Stimulated activated naive CD8-positive, alpha-beta T cell treated with anti-CD3 and anti-CD28 coated beads, Interleukin-15, Interleukin-2, amounts not matched to agents 100 U/mL and 50 U/mL, for 24 hours (primary cell): ENCODE measurements around the gene GET3.
A peak's percentile ranks its signal among the peaks of the same experiment; 100 is the strongest.
"Not testable (repeated sequence)": the region's sequence is repeated elsewhere in the genome, so short reads cannot be mapped to it uniquely, and the experiment has no call there.

Source experiments
- ATAC-seq: fragments of 150-1000 bp; cut with Tn5 transposase; one replicate; pipeline ENCODE4 v1.10.0; 2021
- DNase-seq: peaks from one replicate; pipeline ENCODE4 v3.0.0; 2021

Gene GET3

DNA sequence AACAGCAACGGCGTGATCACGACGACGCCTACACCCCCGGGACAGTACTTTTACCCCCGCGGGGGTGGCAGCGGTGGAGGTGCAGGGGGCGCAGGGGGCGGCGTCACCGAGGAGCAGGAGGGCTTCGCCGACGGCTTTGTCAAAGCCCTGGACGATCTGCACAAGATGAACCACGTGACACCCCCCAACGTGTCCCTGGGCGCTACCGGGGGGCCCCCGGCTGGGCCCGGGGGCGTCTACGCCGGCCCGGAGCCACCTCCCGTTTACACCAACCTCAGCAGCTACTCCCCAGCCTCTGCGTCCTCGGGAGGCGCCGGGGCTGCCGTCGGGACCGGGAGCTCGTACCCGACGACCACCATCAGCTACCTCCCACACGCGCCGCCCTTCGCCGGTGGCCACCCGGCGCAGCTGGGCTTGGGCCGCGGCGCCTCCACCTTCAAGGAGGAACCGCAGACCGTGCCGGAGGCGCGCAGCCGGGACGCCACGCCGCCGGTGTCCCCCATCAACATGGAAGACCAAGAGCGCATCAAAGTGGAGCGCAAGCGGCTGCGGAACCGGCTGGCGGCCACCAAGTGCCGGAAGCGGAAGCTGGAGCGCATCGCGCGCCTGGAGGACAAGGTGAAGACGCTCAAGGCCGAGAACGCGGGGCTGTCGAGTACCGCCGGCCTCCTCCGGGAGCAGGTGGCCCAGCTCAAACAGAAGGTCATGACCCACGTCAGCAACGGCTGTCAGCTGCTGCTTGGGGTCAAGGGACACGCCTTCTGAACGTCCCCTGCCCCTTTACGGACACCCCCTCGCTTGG, 55.0 kb downstream of the GET3 start:
- peak; percentile 81 for DNase-seq
- ATAC-seq = no peak

DNA sequence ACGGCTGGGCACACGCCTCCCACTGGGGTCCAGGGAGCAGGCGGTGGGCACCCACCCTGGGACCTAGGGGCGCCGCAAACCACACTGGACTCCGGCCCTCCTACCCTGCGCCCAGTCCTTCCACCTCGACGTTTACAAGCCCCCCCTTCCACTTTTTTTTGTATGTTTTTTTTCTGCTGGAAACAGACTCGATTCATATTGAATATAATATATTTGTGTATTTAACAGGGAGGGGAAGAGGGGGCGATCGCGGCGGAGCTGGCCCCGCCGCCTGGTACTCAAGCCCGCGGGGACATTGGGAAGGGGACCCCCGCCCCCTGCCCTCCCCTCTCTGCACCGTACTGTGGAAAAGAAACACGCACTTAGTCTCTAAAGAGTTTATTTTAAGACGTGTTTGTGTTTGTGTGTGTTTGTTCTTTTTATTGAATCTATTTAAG, 55.6 kb downstream of the GET3 start:
- no peak for DNase-seq
- ATAC-seq = no peak

DNA sequence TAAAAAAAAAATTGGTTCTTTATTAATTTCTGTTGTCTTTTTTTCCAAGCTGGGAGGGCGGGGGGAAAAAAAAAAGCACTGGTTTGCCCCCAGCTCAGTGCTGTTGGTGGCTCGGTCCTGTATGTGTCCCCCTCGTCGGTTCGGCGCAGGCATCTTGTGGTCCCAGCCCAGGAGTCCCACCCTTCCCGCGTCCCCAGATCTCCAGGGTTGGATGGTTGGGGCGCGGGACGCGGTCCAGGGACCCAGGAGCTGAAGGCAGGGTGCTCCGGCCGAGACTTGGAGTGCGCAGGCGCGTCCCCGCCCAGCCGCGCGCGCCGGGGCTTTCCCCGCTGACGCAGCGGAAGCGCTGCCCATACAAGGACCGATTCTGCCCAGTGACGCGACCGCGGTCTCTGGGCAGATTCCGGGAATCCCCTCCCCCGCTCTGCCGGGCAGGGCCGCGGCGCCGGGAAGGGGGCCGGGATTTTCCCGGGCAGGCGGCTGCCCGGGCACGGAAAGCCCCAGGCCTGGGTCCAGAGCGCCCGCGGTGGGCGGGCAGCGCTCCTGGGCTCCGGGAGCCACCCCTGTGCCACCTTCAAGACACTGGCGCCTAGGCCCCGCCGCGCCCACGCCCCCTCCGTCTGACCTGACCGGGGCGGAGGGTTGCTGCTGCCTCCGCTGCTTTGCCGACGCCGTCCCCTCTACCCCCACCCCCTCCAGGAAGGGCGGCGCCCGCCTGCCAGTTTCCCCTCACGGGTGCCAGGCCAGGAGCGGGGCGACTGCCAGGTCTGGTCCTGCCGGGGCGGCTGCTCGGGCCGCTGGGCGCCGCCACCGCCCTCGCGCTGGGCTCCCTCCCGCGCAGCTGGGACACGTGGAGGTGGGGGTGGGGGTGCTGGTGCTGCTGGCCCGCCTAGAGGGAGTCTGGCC, 56.2 kb downstream of the GET3 start:
- ATAC-seq (peak; percentile 41), DNase-seq (peak; percentile 94)

DNA sequence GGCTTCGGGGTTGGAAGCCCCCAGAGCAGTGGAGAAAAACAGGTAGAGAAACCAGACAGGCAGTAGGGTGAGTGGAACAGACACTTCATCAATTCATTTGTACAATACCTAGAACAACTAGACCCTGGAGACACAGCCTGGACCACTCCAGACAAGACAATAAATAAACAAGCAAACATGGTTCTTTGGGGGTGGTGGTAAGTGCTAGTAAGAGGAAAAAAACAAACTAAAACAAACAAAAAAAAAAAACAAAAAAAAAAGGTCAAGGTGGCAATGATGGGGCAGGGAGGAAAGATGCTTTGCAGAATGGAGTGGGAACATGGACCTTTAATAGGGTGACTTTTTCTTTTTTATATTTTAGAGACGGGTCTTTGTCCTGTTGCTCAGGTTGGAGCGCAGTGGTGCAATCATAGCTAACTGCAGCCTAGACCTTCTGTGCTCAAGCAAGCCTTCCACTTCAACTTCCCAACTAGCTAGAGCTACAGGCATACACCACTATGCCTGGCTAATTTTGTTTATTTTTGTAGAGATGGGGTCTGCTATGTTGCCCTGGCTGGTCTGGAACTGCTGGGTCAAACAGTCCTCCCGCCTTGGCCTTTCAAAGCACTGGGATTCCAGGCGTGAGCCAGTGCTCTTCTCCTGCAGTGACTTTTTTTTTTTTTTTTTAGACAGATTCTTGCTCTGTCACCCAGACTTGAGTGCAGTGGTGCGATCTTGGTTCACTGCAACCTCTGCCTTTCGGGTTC, 57.1 kb downstream of the GET3 start:
- ATAC-seq = no peak
- no peak for DNase-seq

- no peak for ATAC-seq
Observed at GRCh38 chr19:12794971-12795381, 57.7 kb downstream of the GET3 start.

DNA sequence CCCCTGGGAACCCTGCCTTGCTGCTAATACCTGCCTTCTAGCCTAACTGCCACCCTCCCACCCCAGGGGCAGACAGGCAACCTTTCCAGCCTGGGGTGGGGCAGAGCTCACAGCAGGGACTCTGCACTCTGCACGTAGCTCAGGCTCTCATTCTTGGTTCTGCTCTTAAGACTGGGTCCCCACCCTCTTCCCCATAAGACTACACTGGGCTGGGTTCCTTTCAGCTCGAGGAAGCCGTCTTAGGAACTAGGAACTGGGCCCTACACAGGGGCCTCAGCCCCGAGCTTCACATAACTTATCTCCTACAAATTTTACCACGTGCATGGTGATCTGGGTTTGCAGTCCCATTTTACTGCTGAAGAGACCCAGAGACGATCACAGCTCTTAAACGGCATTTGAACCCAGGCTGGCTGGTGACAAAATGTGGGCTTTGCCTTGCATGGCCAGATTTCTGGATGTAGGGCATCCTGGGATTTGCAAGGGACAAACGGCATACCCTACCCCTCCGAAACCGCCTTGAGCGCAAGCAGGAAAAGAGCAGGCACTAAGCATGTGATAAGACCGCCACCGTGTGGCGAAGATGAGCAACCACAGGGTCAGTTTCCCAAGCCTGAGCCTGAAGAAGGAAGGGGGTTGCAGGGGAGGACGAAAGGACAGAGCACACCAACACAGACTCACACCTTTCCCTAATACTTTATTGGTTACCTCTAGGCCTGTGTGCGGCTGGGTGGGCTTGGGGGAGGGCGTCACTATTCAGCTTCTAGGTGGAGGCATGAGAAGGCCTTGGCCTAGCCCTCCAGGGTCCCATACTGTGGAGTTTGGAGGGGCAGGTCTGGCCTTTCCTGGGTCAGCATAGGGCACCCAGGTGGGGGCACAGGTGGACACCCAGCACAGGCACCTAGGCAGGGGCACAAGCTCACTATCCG, 59.1 kb downstream of the GET3 start:
- ATAC-seq = no peak
- peak; percentile 79 for DNase-seq

More at GRCh38 chr19:12794971-12795381, 57.7 kb downstream of the GET3 start:
- DNase-seq = no peak

DNA sequence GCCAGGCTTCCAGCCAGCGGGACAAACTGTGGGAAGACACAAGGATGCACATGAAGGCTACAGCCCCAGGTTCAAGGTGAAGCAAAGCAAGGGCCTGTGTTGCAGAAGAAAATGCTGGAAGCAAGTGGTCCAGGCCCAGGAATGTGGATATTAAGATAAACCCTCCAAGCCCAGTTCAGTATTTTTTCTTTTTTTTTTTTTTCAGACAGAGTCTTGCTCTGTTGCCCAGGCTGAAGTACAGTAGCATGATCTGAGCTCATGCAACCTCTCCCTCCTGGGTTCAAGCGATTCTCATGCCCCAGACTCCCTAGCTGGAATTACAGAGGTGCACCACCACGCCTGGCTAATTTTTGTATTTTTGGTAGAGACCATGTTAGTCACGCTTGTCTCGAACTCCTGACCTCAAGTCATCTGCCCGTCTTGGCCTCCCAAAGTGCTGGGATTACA, 59.9 kb downstream of the GET3 start:
- DNase-seq (no peak), ATAC-seq (no peak)

DNA sequence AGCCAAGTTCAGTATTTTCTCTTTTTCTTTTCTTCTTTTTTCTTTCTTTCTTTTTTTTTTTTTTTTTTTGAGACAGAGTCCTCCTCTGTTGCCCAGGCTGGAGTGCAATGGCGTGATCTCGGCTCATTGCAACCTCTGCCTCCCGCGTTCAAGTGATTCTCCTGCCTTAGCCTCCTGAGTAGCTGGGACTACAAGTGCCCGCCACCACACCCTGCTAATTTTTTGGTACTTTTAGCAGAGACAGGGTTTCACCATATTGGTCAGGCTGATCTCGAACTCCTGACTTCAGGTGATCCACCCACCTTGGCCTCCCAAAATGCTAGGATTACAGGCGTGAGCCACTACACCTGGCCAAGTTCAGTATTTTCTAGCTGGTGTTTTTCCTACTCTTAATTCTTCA, 60.3 kb downstream of the GET3 start:
- DNase-seq, ATAC-seq: not testable (repeated sequence)
